Panc1 (cell line): ENCODE measurements around the gene ACTL10. TPM values are rescaled to one million over a fixed set of nuclear protein-coding genes. Genes with fewer than 3 reads are reported as not detected.

Experiments used
- ATAC-seq: fragments of 200-7000 bp; cut with Tn5 transposase; 2 replicates; pipeline ENCODE4 v1.9.1; 2020; ENCODE audit warnings: mild to moderate bottlenecking, moderate library complexity
- BruUV-seq: library from RNA; stranded (reverse); fragments of 400-500 nt; replicated peaks from 2 replicates; lab custom pipeline; 2021; lab: Mats Ljungman, UMichigan
- CTCF ChIA-PET: fragments of 300-600 bp; sonication (Branson Sonifier 250); formaldehyde crosslinking; loops from one replicate; lab custom pipeline; 2022; ENCODE audit warnings: antibody characterized with exemption; lab: Charles Lee
- POLR2A ChIA-PET: fragments of 300-600 bp; sonication (Branson Sonifier 250); formaldehyde crosslinking; loops from one replicate; lab custom pipeline; 2022; ENCODE audit warnings: antibody characterized with exemption; lab: Charles Lee
- DNase-seq: peaks from one replicate; pipeline ENCODE4 v3.0.0-alpha.2; 2010; ENCODE audit warnings: low read depth, low spot score
- H3K27ac ChIP-seq: 2 replicates; pipeline ENCODE4 v1.5.1; 2011; ENCODE audit warnings: mild to moderate bottlenecking, low read length, inconsistent platforms
- H3K27me3 ChIP-seq: fragments of 200-500 bp; sonication (Bioruptor generic); 2 replicates; pipeline ENCODE4 v1.6.0; 2014; ENCODE audit warnings: low read length, inconsistent platforms; ENCODE audit not compliant: control insufficient read depth, insufficient read depth
- H3K36me3 ChIP-seq: fragments of 200-500 bp; sonication (Bioruptor generic); 2 replicates; pipeline ENCODE4 v1.5.1; 2014; ENCODE audit warnings: inconsistent platforms, mild to moderate bottlenecking, low read length, moderate library complexity; ENCODE audit not compliant: control insufficient read depth, insufficient read depth
- H3K4me1 ChIP-seq: 2 replicates; pipeline ENCODE4 v1.5.1; 2011; ENCODE audit warnings: inconsistent platforms, mild to moderate bottlenecking, low read length, moderate library complexity; ENCODE audit not compliant: control insufficient read depth, insufficient read depth
- H3K4me3 ChIP-seq, 2 experiments: 2 replicates each; pipeline ENCODE4 v1.5.1; 2011 to 2012; ENCODE audit warnings: low read depth in 2 of 2, low read length in 2 of 2, mild to moderate bottlenecking in 2 of 2, inconsistent platforms in 1 of 2, moderate library complexity in 1 of 2
- H3K9me3 ChIP-seq: fragments of 200-500 bp; sonication (Bioruptor generic); 2 replicates; pipeline ENCODE4 v1.5.1; 2014; ENCODE audit warnings: low read depth, mild to moderate bottlenecking, inconsistent platforms, low read length, moderate library complexity; ENCODE audit not compliant: control insufficient read depth, insufficient read depth
- CTCF ChIP-seq: fragments of 450-650 bp; IDR thresholded peaks from 2 replicates; pipeline ENCODE4 v1.5.1; 2017; ENCODE audit warnings: mild to moderate bottlenecking
- POLR2AphosphoS5 ChIP-seq: IDR thresholded peaks from 2 replicates; pipeline ENCODE4 v1.6.1; 2012; ENCODE audit warnings: mild to moderate bottlenecking, low read depth, low read length, moderate library complexity
- SIN3A ChIP-seq: IDR thresholded peaks from 2 replicates; pipeline ENCODE4 v1.6.1; 2012; ENCODE audit warnings: low read depth, mild to moderate bottlenecking, low read length, moderate library complexity, borderline replicate concordance; ENCODE audit not compliant: insufficient read depth
- TCF7L2 ChIP-seq: IDR thresholded peaks from 2 replicates; pipeline ENCODE4 v1.6.1; 2011; ENCODE audit warnings: mild to moderate bottlenecking, low read depth, low read length, inconsistent platforms
- in situ Hi-C: cut with HindIII; loops from 2 replicates; pipeline ENCODE4 v1.10.0; 2016; ENCODE audit warnings: low sequenced_read_pairs, low pct_unique_long_range_greater_than_20kb
- intact Hi-C: fragments of 100-400 bp; cut with micrococcal nuclease; formaldehyde crosslinking; loops from one replicate; pipeline ENCODE4 v1.10.0; 2022; ENCODE audit not compliant: unreplicated experiment
- total RNA-seq: library from RNA; stranded (reverse); gene quantifications from one replicate; pipeline ENCODE4 v1.2.1, GENCODE V29; 2021; ENCODE audit not compliant: unreplicated experiment
- TF ChIP-seq, protein P1 (sequence below), 2 experiments: IDR thresholded peaks; 2 replicates each; pipeline ENCODE4 v1.6.1; 2011 to 2012; ENCODE audit warnings: low read depth in 2 of 2, control low read depth in 1 of 2, low read length in 1 of 2, mild to moderate bottlenecking in 1 of 2, moderate library complexity in 1 of 2; ENCODE audit not compliant: insufficient read depth in 1 of 2

Gene ACTL10
- total RNA-seq, 1 experiment from 2014 or later, result not detected

- no peak for ATAC-seq
- TF ChIP-seq CTCF, result no peak
- no peak for TF ChIP-seq POLR2AphosphoS5
- TF ChIP-seq TCF7L2, result no peak
- no peak for TF ChIP-seq SIN3A
- TF ChIP-seq, protein P1, sequence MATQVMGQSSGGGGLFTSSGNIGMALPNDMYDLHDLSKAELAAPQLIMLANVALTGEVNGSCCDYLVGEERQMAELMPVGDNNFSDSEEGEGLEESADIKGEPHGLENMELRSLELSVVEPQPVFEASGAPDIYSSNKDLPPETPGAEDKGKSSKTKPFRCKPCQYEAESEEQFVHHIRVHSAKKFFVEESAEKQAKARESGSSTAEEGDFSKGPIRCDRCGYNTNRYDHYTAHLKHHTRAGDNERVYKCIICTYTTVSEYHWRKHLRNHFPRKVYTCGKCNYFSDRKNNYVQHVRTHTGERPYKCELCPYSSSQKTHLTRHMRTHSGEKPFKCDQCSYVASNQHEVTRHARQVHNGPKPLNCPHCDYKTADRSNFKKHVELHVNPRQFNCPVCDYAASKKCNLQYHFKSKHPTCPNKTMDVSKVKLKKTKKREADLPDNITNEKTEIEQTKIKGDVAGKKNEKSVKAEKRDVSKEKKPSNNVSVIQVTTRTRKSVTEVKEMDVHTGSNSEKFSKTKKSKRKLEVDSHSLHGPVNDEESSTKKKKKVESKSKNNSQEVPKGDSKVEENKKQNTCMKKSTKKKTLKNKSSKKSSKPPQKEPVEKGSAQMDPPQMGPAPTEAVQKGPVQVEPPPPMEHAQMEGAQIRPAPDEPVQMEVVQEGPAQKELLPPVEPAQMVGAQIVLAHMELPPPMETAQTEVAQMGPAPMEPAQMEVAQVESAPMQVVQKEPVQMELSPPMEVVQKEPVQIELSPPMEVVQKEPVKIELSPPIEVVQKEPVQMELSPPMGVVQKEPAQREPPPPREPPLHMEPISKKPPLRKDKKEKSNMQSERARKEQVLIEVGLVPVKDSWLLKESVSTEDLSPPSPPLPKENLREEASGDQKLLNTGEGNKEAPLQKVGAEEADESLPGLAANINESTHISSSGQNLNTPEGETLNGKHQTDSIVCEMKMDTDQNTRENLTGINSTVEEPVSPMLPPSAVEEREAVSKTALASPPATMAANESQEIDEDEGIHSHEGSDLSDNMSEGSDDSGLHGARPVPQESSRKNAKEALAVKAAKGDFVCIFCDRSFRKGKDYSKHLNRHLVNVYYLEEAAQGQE (IDR thresholded peaks at IDR 0.05; ENCODE audit: insufficient read depth in 1 of 2, low read depth in 2 of 2, low read length in 1 of 2), result no peak
- no peaks in the 10 kb centered on the region for H3K36me3 ChIP-seq
- no peak overlapping the region for H3K27ac ChIP-seq
- in situ Hi-C loops (no loop called here), intact Hi-C loops (no loop called here)
- no TSS peak for BruUV-seq
- H3K4me3 ChIP-seq, result no peak overlapping the region
- ChIA-PET POLR2A (interaction anchor here (0.5 to 0.7 kb wide), 2 partner anchors 17 to 136 kb away, joined by 3 read pairs; no protein-coding TSS in a partner anchor), CTCF (no interaction called here)
- DNase-seq, result no peak
- no peaks in the 10 kb centered on the region for H3K9me3 ChIP-seq
- peaks cover 6% of the 10 kb centered on the region for H3K4me1 ChIP-seq
- H3K27me3 ChIP-seq, result no peaks in the 10 kb centered on the region
Observed at GRCh38 chr20:33681728-33682353, 15.1 kb downstream of the ACTL10 start.

DNA sequence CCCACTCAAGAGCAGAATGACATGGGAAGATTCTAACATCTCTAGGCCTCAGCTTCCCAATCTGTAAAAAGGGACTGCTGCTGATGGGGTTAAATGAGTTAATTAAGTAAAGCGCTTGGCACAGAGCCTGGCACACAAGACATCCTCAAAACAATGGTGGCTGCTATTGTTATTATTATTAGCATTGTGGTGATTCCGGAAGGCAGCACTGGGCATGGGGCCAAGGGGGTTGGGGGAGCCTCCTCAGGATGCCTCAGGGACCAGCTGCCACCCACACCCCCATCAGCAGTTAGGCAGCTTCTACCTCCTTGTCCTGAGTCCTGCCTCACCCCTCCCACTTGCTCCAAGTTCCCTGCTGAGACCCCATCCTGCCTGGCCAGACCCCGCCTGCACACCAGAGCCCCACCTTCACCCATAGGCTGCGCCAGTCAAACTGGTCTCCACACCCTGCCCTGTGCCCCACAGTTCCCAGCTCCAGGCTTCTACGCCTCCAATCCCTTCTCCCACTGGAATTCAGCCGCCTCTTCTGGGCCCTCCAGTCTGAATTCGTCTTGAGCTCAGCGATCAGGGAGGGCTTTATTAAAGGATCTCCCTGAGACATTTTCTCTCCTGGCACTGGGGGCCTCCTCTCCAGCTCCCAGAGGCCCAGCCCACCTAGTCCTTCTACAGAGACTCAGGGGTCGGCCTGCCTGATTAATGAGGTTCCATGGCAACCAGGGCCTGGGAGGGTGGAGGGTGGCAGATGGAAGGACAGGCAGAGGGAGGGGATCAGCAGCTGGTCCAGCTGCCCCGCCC lies 18.0 kb downstream of the ACTL10 start:
- no peaks in the 10 kb centered on the region for H3K27me3 ChIP-seq
- no peaks in the 10 kb centered on the region for H3K9me3 ChIP-seq
- in situ Hi-C loops (no loop called here), intact Hi-C loops (no loop called here)
- no peaks in the 10 kb centered on the region for H3K36me3 ChIP-seq
- peak overlapping the region; percentile 58 to 83 for H3K4me3 ChIP-seq
- BruUV-seq, result TSS peak; percentile 69
- peak overlapping the region; percentile 80 for H3K27ac ChIP-seq
- ATAC-seq (no peak), DNase-seq (no peak)
- TF ChIP-seq POLR2AphosphoS5, result no peak; the same call in 1 of the 2 replicates
- POLR2A ChIA-PET, result no interaction called here
- CTCF ChIA-PET, result interaction anchor here (0.5 kb wide), 1 partner anchor 169 kb away, joined by 4 read pairs; no protein-coding TSS in a partner anchor
- peaks cover 6% of the 10 kb centered on the region for H3K4me1 ChIP-seq
